CD4-positive, CD25-positive, alpha-beta regulatory T cell (primary cell): ENCODE results near the gene PKD1. TPM values are rescaled to one million over a fixed set of nuclear protein-coding genes. Genes with fewer than 3 reads are reported as not detected.
"Not testable (repeated sequence)": the region's sequence is repeated elsewhere in the genome, so short reads cannot be mapped to it uniquely, and the experiment has no call there.

ENCODE experiments used
- ATAC-seq, 2 donors: fragments of 150-1000 bp; cut with Tn5 transposase; one replicate each; pipeline ENCODE4 v1.10.0; 2021; ENCODE audit warnings: low read depth in 2 of 2, moderate number of reproducible peaks in 2 of 2, moderate library complexity in 1 of 2
- DNase-seq, 3 donors: peaks; one replicate each; pipeline versions ENCODE4 v3.0.0 to v3.0.0-alpha.2; 2012 to 2022; ENCODE audit warnings: mixed read lengths in 1 of 3
- H3K27ac ChIP-seq: one replicate; pipeline ENCODE4 v1.7.0; 2013; ENCODE audit warnings: mild to moderate bottlenecking, low read length; ENCODE audit not compliant: insufficient read depth, poor library complexity, severe bottlenecking
- H3K27me3 ChIP-seq: one replicate; pipeline ENCODE4 v1.7.0; 2013; ENCODE audit warnings: low read length; ENCODE audit not compliant: control insufficient read depth, insufficient read depth
- H3K36me3 ChIP-seq: one replicate; pipeline ENCODE4 v1.7.0; 2013; ENCODE audit warnings: mild to moderate bottlenecking, low read length, moderate library complexity; ENCODE audit not compliant: control insufficient read depth, insufficient read depth
- H3K4me1 ChIP-seq: 2 replicates; pipeline ENCODE4 v1.7.0; 2013; ENCODE audit warnings: mild to moderate bottlenecking, low read length; ENCODE audit not compliant: insufficient read depth, control insufficient read depth, poor library complexity, severe bottlenecking
- H3K4me3 ChIP-seq: one replicate; pipeline ENCODE4 v1.7.0; 2013; ENCODE audit warnings: low read depth, mild to moderate bottlenecking, low read length, moderate library complexity
- H3K9me3 ChIP-seq, 2 experiments: 1 replicate in 1 of 2; 2 replicates in 1 of 2; pipeline ENCODE4 v1.7.0; 2013; ENCODE audit warnings: low read length in 2 of 2, mild to moderate bottlenecking in 1 of 2, moderate library complexity in 1 of 2; ENCODE audit not compliant: control insufficient read depth in 2 of 2
- H3K27ac Mint-ChIP-seq, 3 donors: one replicate each; pipeline ENCODE4 v1.8.0; 2020 to 2022; ENCODE audit warnings: mild to moderate bottlenecking in 3 of 3, mixed read lengths in 3 of 3, moderate library complexity in 2 of 3
- H3K27me3 Mint-ChIP-seq: one replicate; pipeline ENCODE4 v1.8.0; 2022; ENCODE audit warnings: mild to moderate bottlenecking, mixed read lengths
- H3K36me3 Mint-ChIP-seq: one replicate; pipeline ENCODE4 v1.8.0; 2020; ENCODE audit warnings: mixed read lengths
- H3K4me1 Mint-ChIP-seq, 4 donors: one replicate each; pipeline ENCODE4 v1.8.0; 2020 to 2022; ENCODE audit warnings: mixed read lengths in 4 of 4, mild to moderate bottlenecking in 1 of 4
- H3K4me3 Mint-ChIP-seq, 4 donors: one replicate each; pipeline ENCODE4 v1.8.0; 2020 to 2022; ENCODE audit warnings: mild to moderate bottlenecking in 4 of 4, mixed read lengths in 4 of 4, moderate library complexity in 3 of 4
- H3K9me3 Mint-ChIP-seq, 7 donors: one replicate each; pipeline ENCODE4 v1.8.0; 2020 to 2022; ENCODE audit warnings: mixed read lengths in 7 of 7, mild to moderate bottlenecking in 3 of 7, moderate library complexity in 2 of 7
- polyA plus RNA-seq, 4 donors: library from polyadenylated mRNA; unstranded; fragments of 300-500 nt; fragmentation: Illumina TruSeq; gene quantifications; one replicate each; pipeline ENCODE4 v1.2.3, GENCODE V29; 2021
- total RNA-seq: library from RNA; stranded (reverse); gene quantifications from one replicate; pipeline ENCODE4 v1.2.3, GENCODE V29; 2022

PKD1 gene
- total and polyA plus RNA-seq, 5 donors from 2014 or later = 1.4 to 86.1 (median 2.8) TPM

DNA sequence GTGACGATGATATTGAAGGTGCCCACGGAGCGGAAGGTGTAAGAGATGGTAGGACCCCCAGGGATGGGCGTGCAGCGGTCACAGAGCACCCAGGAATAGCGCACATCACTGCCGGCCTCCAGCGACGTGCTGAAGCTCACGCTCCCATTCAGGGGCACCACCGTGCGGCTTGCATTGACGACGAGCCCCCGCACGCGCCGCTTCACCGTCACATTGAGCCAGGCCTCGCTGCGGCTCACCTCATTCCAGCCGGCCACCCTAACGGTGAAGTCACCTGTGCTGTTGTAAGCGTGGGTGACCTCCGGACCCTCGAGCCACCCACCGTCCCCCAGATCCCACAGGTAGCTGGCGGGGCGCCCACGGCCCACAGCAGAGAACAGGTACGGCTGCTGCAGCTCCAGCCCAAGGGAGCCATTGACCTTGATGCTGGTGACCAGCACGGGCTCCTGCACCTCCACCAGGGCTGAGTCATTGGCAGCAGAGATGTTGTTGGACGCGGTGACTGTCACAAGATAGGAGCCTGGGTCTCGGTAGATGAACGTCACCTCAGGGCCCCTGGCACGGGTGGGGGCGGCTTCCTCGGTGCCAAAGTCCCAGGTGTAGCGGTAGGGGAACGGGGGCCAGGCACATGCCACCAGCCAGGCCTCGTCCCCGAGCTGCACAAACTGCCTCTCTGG, 25.2 kb downstream of the PKD1 start:
- H3K4me1 Mint-ChIP-seq, H3K9me3 Mint-ChIP-seq, H3K27ac ChIP-seq, H3K27me3 ChIP-seq, H3K36me3 ChIP-seq, ATAC-seq, H3K36me3 Mint-ChIP-seq, H3K27ac Mint-ChIP-seq, DNase-seq, H3K4me1 ChIP-seq, H3K9me3 ChIP-seq, H3K27me3 Mint-ChIP-seq, H3K4me3 ChIP-seq, H3K4me3 Mint-ChIP-seq: not testable (repeated sequence)

DNA sequence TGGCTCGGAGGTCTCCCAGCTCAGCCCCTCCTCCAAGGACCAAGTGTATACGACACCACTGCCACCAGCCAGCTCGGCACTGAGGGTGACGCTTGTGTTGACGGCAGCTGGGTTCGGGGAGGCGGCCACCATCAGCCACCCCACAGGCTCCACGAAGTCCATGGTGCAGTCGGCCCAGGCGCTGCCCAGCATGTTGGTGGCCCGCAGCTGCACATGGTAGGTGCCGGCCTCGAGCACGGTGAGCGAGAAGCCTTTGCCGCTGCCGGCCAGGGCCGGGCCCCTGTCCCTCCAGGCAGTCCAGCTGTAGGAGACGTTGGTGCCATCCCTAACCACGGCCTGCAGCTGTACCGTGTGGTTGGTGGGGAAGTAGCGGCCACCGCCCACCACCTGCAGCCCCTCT, 25.8 kb downstream of the PKD1 start:
- not testable (repeated sequence) for H3K4me3 ChIP-seq

DNA sequence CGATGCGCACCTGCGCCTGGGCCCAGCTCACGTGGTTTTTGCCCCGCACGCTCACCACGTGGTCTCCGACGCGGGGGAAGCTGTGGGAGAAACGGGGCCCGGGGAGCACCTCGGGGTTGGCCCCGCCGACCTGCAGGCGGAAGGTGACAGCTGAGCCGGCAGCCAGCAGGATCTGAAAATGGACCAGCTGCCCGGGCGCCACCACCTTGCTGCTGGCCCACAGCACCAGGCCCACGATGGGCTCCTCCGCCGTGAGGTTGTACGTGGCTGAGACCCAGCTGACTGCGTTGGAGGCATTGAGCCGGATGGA, 26.5 kb downstream of the PKD1 start:
- not testable (repeated sequence) for H3K27ac Mint-ChIP-seq, H3K4me3 ChIP-seq, H3K9me3 ChIP-seq, H3K4me1 ChIP-seq, H3K36me3 Mint-ChIP-seq, H3K27ac ChIP-seq, DNase-seq, H3K4me3 Mint-ChIP-seq, H3K9me3 Mint-ChIP-seq, ATAC-seq, H3K4me1 Mint-ChIP-seq, H3K27me3 ChIP-seq, H3K27me3 Mint-ChIP-seq, H3K36me3 ChIP-seq

More for the DNA sequence above, 25.8 kb downstream of the PKD1 start:
- not testable (repeated sequence) for H3K4me1 ChIP-seq, H3K27me3 Mint-ChIP-seq, H3K27me3 ChIP-seq, H3K36me3 Mint-ChIP-seq, DNase-seq, H3K4me1 Mint-ChIP-seq, ATAC-seq, H3K4me3 Mint-ChIP-seq, H3K9me3 Mint-ChIP-seq, H3K36me3 ChIP-seq, H3K27ac ChIP-seq, H3K27ac Mint-ChIP-seq, H3K9me3 ChIP-seq

DNA sequence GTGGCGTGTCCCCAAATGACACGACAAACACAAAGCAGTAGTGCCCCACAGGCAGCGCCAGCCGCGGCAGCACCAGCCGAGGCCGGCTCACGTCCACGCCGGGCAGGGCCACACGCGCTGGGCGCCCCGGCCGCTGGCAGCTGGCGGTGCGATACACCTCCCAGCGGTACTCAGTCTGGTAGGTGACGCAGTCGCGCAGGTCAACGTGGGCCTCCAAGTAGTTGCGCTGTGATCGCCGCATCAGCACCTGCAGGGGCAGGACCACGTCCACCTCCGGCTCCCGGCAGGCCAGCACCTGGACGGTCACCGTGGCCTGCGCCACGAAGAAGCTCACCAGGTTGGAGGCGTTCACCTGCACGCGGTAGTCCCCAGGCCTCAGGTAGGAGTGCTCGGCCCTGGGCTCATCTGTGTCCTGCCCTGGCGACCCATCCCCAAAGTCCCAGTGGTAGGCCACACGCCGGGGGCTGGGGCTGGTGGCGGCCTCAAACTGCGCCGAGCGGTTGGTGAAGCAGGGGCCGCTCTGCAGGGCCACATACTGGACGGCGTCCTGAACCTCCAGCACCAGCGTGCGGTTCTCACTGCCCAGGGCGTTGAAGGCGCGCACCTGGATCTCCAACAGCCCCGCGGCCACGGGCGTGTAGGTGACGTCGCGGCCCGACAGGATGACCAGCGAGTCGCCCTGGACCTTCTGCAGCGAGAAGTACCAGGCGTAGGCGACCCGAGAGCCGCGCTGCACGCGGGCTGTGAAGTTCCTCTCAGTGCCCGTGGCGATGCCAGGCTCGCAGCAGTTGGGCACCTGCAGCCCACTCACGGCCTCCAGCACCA, 27.0 kb downstream of the PKD1 start:
- not testable (repeated sequence) for H3K36me3 ChIP-seq, DNase-seq, ATAC-seq, H3K4me3 Mint-ChIP-seq, H3K4me3 ChIP-seq, H3K4me1 Mint-ChIP-seq, H3K27ac ChIP-seq, H3K9me3 ChIP-seq, H3K27me3 ChIP-seq, H3K4me1 ChIP-seq, H3K27me3 Mint-ChIP-seq, H3K9me3 Mint-ChIP-seq, H3K36me3 Mint-ChIP-seq
- peak overlapping the region in 1 of 3 donors; percentile 38 for H3K27ac Mint-ChIP-seq

DNA sequence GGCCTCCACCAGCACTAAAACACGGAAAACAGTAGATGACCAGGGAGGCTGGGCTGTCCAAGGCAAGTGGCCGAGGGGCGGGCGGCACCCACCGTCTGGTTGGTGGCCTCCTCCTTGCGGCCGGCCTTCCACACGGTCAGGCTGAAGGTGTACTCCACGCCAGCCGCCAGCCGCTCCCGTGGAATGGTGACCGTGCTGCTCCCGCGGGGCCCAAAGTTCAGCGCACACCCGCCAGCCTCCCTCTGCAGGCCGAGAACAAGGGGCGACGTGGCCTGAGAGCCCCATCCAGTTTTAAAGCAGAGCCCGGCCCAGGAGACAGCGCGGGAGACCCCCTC, 27.9 kb downstream of the PKD1 start:
- DNase-seq, H3K4me1 Mint-ChIP-seq, H3K4me1 ChIP-seq, H3K36me3 ChIP-seq, H3K27ac Mint-ChIP-seq, H3K4me3 Mint-ChIP-seq, H3K27me3 Mint-ChIP-seq, ATAC-seq, H3K4me3 ChIP-seq, H3K36me3 Mint-ChIP-seq, H3K27ac ChIP-seq, H3K9me3 ChIP-seq, H3K27me3 ChIP-seq, H3K9me3 Mint-ChIP-seq: not testable (repeated sequence)

DNA sequence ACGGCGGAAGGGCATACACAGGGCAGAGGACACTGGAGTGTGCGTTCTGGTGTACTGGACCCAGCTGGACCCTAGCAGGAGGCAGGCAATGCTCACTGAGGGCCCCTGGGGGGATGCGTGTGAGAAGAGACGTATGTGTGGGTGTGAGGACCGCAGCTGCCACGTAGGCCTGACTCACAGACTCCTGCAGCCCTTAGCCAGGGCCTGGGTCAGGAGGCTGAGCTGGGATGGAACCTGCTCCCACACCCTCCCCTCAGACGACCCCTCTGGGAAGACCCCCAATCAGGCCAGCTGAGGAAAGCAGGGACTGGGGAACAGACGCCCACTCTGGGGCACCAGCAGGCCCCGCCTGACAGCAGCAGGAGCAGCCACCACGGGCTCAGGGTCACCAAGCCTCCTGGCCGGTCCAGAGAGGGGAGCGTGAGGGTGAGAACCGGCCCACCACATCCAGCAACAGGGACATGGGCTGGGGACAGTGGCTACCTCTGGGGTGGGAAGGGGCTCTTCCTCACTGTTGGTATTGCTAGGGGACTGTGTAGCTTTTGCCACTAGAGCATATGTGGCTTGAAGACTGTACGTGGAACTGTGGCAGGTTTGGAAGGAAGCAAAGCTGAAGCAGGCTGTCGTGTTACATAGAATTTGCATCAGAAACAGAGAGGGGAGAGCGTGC, 28.4 kb downstream of the PKD1 start:
- not testable (repeated sequence) for H3K27me3 ChIP-seq, H3K27me3 Mint-ChIP-seq, DNase-seq, H3K27ac ChIP-seq, H3K4me3 ChIP-seq, H3K27ac Mint-ChIP-seq, H3K36me3 ChIP-seq, ATAC-seq, H3K9me3 ChIP-seq, H3K36me3 Mint-ChIP-seq, H3K4me1 Mint-ChIP-seq, H3K4me3 Mint-ChIP-seq, H3K4me1 ChIP-seq, H3K9me3 Mint-ChIP-seq

DNA sequence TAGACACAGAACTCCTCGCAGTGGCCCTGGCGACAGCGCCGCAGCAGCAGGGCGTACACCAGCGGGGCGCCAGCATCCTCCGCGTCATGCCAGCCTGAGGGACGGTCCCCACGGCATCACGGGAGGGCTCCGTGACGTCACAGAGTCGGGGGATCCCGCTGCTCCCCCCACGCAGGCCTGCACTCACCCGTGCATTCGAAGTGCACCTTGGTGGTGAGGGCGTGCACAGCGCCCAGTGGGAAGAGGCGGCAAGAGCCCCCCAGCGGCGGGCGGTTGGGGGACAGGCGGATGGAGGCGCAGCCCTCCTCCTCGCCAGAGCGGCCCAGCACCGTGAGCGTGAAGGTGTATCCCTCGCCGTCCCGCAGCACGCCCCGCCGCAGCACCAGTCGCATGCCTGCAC, 29.5 kb downstream of the PKD1 start:
- not testable (repeated sequence) for H3K4me1 Mint-ChIP-seq, DNase-seq, H3K4me1 ChIP-seq, H3K27me3 ChIP-seq, H3K4me3 Mint-ChIP-seq, H3K27ac Mint-ChIP-seq, H3K27me3 Mint-ChIP-seq, H3K27ac ChIP-seq, H3K36me3 Mint-ChIP-seq, H3K36me3 ChIP-seq, H3K4me3 ChIP-seq, H3K9me3 Mint-ChIP-seq, ATAC-seq, H3K9me3 ChIP-seq

DNA sequence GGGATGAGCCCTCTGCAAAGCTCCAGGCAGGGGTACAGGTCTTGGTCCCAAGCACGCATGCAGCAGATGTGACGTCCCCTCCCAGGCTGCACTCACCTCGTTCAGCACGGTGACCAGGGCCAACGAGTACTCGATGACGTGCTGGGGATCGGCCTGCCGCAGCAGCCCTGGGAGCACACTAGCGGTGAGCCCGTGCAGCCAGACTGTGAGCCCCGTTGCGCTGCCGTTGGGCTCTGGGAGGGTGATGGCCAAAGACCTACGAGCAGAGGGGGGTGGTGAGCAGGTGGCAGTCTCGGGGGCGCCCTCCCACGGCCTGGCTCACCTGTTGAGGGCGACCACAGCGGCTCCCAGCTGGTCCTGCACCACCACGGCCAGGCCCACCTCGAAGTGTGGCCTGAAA, 29.9 kb downstream of the PKD1 start:
- not testable (repeated sequence) for H3K27me3 Mint-ChIP-seq, H3K4me1 ChIP-seq, H3K36me3 ChIP-seq, H3K27ac Mint-ChIP-seq, H3K27ac ChIP-seq, H3K27me3 ChIP-seq, H3K4me3 Mint-ChIP-seq, ATAC-seq, H3K9me3 ChIP-seq, H3K36me3 Mint-ChIP-seq, H3K4me3 ChIP-seq, H3K9me3 Mint-ChIP-seq, DNase-seq, H3K4me1 Mint-ChIP-seq
